Neural progenitor cell (in vitro differentiated cells): ENCODE data around the gene LRP2. TPM values are rescaled to one million over a fixed set of nuclear protein-coding genes. Genes with fewer than 3 reads are reported as not detected.

Source experiments
- DNase-seq: peaks from one replicate; pipeline ENCODE4 v3.0.0-alpha.2; 2016; ENCODE audit warnings: low spot score
- H2AFZ ChIP-seq: fragments of 200-600 bp; sonication (generic); replicated peaks from 2 replicates; pipeline ENCODE4 v1.6.1; 2016; ENCODE audit warnings: antibody characterized with exemption
- H3F3A ChIP-seq: fragments of 200-600 bp; sonication (generic); 2 replicates; pipeline ENCODE4 v1.6.1; 2016; ENCODE audit warnings: antibody characterized with exemption, low read depth
- H3K27ac ChIP-seq: fragments of 200-600 bp; sonication (generic); 2 replicates; pipeline ENCODE4 v1.5.1; 2016; ENCODE audit warnings: mild to moderate bottlenecking
- H3K27me3 ChIP-seq: fragments of 200-600 bp; sonication (generic); 2 replicates; pipeline ENCODE4 v1.6.1; 2016; ENCODE audit warnings: mild to moderate bottlenecking, moderate library complexity
- H3K36me3 ChIP-seq: fragments of 200-600 bp; sonication (generic); 2 replicates; pipeline ENCODE4 v1.5.1; 2016
- H3K4me1 ChIP-seq: fragments of 200-600 bp; sonication (generic); 2 replicates; pipeline ENCODE4 v1.6.1; 2016; ENCODE audit warnings: mixed run types
- H3K4me2 ChIP-seq: fragments of 200-600 bp; sonication (generic); 2 replicates; pipeline ENCODE4 v1.6.1; 2016
- H3K4me3 ChIP-seq: fragments of 200-600 bp; sonication (generic); 2 replicates; pipeline ENCODE4 v1.5.1; 2016
- H3K79me2 ChIP-seq: fragments of 200-600 bp; sonication (generic); 2 replicates; pipeline ENCODE4 v1.6.1; 2016; ENCODE audit warnings: low read depth
- H3K9ac ChIP-seq: fragments of 200-600 bp; sonication (generic); 2 replicates; pipeline ENCODE4 v1.6.1; 2016
- H3K9me3 ChIP-seq: fragments of 200-600 bp; sonication (generic); 2 replicates; pipeline ENCODE4 v1.5.1; 2016; ENCODE audit warnings: low read depth
- H4K20me1 ChIP-seq: fragments of 200-600 bp; sonication (generic); 2 replicates; pipeline ENCODE4 v1.6.1; 2016; ENCODE audit warnings: low read depth
- H3K27ac Mint-ChIP-seq: 3 replicates; pipeline ENCODE4 v1.8.0; 2021; ENCODE audit warnings: mixed read lengths
- H3K27me3 Mint-ChIP-seq: 2 replicates; pipeline ENCODE4 v1.8.0; 2022; ENCODE audit warnings: low read depth, mild to moderate bottlenecking, inconsistent platforms, moderate library complexity, mixed read lengths; ENCODE audit not compliant: insufficient read depth
- H3K36me3 Mint-ChIP-seq: 3 replicates; pipeline ENCODE4 v1.8.0; 2021; ENCODE audit warnings: mixed read lengths
- H3K4me1 Mint-ChIP-seq: 3 replicates; pipeline ENCODE4 v1.8.0; 2021; ENCODE audit warnings: mixed read lengths
- H3K4me3 Mint-ChIP-seq: 3 replicates; pipeline ENCODE4 v1.8.0; 2021; ENCODE audit warnings: mild to moderate bottlenecking, moderate library complexity, mixed read lengths
- H3K9me3 Mint-ChIP-seq: 3 replicates; pipeline ENCODE4 v1.8.0; 2020; ENCODE audit warnings: mixed read lengths
- EZH2 ChIP-seq: fragments of 200-600 bp; sonication (generic); IDR thresholded peaks from 2 replicates; pipeline ENCODE4 v1.6.1; 2017; ENCODE audit warnings: antibody characterized with exemption, mild to moderate bottlenecking, moderate library complexity
- EZH2phosphoT487 ChIP-seq: fragments of 200-600 bp; sonication (generic); IDR thresholded peaks from 2 replicates; pipeline ENCODE4 v1.6.1; 2017; ENCODE audit warnings: antibody characterized with exemption
- total RNA-seq: library from RNA; depleted of rRNA; stranded (reverse); fragments of >200 nt; gene quantifications from 2 replicates; pipeline ENCODE4 v1.2.3, GENCODE V29; 2015; ENCODE audit warnings: low replicate concordance
- TF ChIP-seq, protein P1 (sequence below): fragments of 200-600 bp; sonication (generic); IDR thresholded peaks from 2 replicates; pipeline ENCODE4 v1.5.1; 2017; ENCODE audit warnings: antibody characterized with exemption, mild to moderate bottlenecking

Gene LRP2
- total RNA-seq, 1 donor from 2014 or later = 143 TPM

DNA sequence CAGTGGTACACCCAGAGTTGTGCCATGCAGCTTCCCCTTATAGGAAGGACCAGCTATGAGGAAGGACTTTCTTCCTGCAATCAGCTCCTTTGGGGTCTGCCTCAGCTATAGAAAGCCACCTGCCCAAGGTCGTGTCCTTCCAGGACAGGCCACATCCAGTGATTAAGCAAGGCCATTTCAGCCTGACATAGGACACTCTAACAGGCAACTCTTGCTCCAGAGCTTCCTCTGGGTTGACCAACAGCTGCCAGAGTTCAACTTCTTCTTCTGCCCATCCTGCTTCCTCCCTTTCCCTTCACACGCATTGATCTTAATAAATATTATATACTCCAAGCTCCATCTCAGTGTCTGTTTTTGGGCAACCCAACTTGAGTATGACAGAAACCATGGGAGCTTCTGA is 12.8 kb downstream of the LRP2 start:
- DNase-seq = no peak
- Histone ChIP-seq H3K9ac (no peak overlapping the region), H3K4me2 (no peak overlapping the region), H3K27me3 (no peaks in the 10 kb centered on the region), H3K79me2 (peaks cover 100% of the 10 kb centered on the region), H4K20me1 (peaks cover 86% of the 10 kb centered on the region), H3K9me3 (no peaks in the 10 kb centered on the region), H3K36me3 (no peaks in the 10 kb centered on the region), H2AFZ (no peak overlapping the region), H3K27ac (no peak overlapping the region), H3K4me3 (no peak overlapping the region), H3F3A (peaks cover 18% of the 10 kb centered on the region), H3K4me1 (peaks cover 37% of the 10 kb centered on the region)
- H3K36me3 Mint-ChIP-seq = peaks cover 7% of the 10 kb centered on the region
- H3K4me1 Mint-ChIP-seq = peaks cover 28% of the 10 kb centered on the region
- no peak for TF ChIP-seq EZH2phosphoT487
- TF ChIP-seq, protein P1, sequence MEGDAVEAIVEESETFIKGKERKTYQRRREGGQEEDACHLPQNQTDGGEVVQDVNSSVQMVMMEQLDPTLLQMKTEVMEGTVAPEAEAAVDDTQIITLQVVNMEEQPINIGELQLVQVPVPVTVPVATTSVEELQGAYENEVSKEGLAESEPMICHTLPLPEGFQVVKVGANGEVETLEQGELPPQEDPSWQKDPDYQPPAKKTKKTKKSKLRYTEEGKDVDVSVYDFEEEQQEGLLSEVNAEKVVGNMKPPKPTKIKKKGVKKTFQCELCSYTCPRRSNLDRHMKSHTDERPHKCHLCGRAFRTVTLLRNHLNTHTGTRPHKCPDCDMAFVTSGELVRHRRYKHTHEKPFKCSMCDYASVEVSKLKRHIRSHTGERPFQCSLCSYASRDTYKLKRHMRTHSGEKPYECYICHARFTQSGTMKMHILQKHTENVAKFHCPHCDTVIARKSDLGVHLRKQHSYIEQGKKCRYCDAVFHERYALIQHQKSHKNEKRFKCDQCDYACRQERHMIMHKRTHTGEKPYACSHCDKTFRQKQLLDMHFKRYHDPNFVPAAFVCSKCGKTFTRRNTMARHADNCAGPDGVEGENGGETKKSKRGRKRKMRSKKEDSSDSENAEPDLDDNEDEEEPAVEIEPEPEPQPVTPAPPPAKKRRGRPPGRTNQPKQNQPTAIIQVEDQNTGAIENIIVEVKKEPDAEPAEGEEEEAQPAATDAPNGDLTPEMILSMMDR = no peak
- TF ChIP-seq EZH2 = no peak
- no peaks in the 10 kb centered on the region for H3K27me3 Mint-ChIP-seq
- peaks cover 2% of the 10 kb centered on the region for H3K9me3 Mint-ChIP-seq
- no peak overlapping the region for H3K27ac Mint-ChIP-seq
- no peak overlapping the region for H3K4me3 Mint-ChIP-seq

DNA sequence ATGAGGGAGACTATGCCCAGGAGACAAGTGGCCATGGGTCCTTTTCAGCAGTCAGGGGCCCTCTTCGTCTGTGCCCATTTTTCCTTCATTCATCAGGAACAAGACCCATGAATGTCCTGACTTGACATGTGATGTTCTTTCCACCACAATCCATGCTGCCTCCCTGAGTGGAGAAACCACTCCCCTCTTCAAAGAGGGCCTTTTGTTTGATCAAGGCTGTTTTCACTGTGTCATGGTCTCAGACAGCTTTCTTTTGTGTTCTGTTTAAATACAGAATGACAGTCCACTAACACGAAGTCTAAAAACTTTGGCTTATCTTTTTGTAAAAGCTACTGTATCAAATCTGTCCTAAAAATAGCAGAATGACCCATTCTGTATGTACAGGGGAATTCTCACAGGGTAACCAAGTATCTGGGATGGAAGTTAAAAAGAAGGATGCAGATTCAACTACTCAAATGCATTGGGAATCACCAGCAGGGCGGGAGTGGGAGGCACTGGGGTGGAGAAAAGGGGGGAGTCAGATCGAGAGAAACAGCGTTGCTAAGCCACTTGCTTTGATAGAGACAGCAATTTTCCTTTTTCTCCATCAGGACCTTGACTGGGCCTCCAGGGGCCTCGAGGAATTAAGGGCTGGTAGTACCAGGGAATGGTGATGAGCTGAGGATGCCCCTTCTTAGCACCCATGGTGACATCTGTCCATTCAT is 13.9 kb downstream of the LRP2 start:
- Mint-ChIP-seq H3K36me3 (peaks cover 7% of the 10 kb centered on the region), H3K27me3 (no peaks in the 10 kb centered on the region), H3K4me3 (no peak overlapping the region), H3K4me1 (peaks cover 27% of the 10 kb centered on the region), H3K27ac (no peak overlapping the region), H3K9me3 (peaks cover 2% of the 10 kb centered on the region)
- TF ChIP-seq, protein P1 = no peak
- TF ChIP-seq EZH2 (no peak), EZH2phosphoT487 (no peak)
- H3K27ac ChIP-seq = no peak overlapping the region
- H3K4me3 ChIP-seq = no peak overlapping the region
- peaks cover 45% of the 10 kb centered on the region for H3K4me1 ChIP-seq
- no peaks in the 10 kb centered on the region for H3K36me3 ChIP-seq
- no peak for DNase-seq
- H3K27me3 ChIP-seq = no peaks in the 10 kb centered on the region
- peaks cover 100% of the 10 kb centered on the region for H3K79me2 ChIP-seq
- H3K9me3 ChIP-seq = no peaks in the 10 kb centered on the region
- H3K4me2 ChIP-seq = peak overlapping the region; percentile 44
- H4K20me1 ChIP-seq = peaks cover 86% of the 10 kb centered on the region
- H2AFZ ChIP-seq = no peak overlapping the region
- H3F3A ChIP-seq = peaks cover 18% of the 10 kb centered on the region
- no peak overlapping the region for H3K9ac ChIP-seq

- Histone ChIP-seq H3K9ac (no peak overlapping the region), H4K20me1 (peaks cover 97% of the 10 kb centered on the region)
- no peaks in the 10 kb centered on the region for H3K9me3 Mint-ChIP-seq
Observed at GRCh38 chr2:169345486-169346437, 16.6 kb downstream of the LRP2 start.

More at GRCh38 chr2:169345486-169346437, 16.6 kb downstream of the LRP2 start:
- DNase-seq = no peak
- H3F3A ChIP-seq = peaks cover 18% of the 10 kb centered on the region
- H3K4me1 Mint-ChIP-seq = peaks cover 47% of the 10 kb centered on the region
- H3K27me3 Mint-ChIP-seq = no peaks in the 10 kb centered on the region
- H3K36me3 Mint-ChIP-seq = peaks cover 7% of the 10 kb centered on the region
- no peak for TF ChIP-seq EZH2phosphoT487
- TF ChIP-seq EZH2 = no peak
- TF ChIP-seq, protein P1 = no peak
- peak overlapping the region; percentile 0 for H3K4me3 ChIP-seq
- H3K4me1 ChIP-seq = peaks cover 45% of the 10 kb centered on the region
- H3K27ac Mint-ChIP-seq = peak overlapping the region; percentile 67
- peaks cover 100% of the 10 kb centered on the region for H3K79me2 ChIP-seq
- peak overlapping the region; percentile 37 for H3K4me2 ChIP-seq
- no peak overlapping the region for H3K4me3 Mint-ChIP-seq
- H3K36me3 ChIP-seq = no peaks in the 10 kb centered on the region
- no peak overlapping the region for H2AFZ ChIP-seq
- H3K27me3 ChIP-seq = no peaks in the 10 kb centered on the region
- no peaks in the 10 kb centered on the region for H3K9me3 ChIP-seq
- H3K27ac ChIP-seq = peak overlapping the region; percentile 36
